Stimulated activated CD8-positive, alpha-beta memory T cell treated with anti-CD3 and anti-CD28 coated beads, Interleukin-2, amount 100 ng/mL, for 1 hour (primary cell): ENCODE measurements around the gene METTL1.
"Not testable (repeated sequence)": the region's sequence is repeated elsewhere in the genome, so short reads cannot be mapped to it uniquely, and the experiment has no call there.

Experiments used
- DNase-seq, 2 donors: peaks; one replicate each; pipeline ENCODE4 v3.0.0-alpha.2; 2020; ENCODE audit warnings: low read depth in 2 of 2

Gene METTL1

GRCh38 chr12:57724003-57724935 is 47.6 kb downstream of the METTL1 start:
- no peak for DNase-seq

DNA sequence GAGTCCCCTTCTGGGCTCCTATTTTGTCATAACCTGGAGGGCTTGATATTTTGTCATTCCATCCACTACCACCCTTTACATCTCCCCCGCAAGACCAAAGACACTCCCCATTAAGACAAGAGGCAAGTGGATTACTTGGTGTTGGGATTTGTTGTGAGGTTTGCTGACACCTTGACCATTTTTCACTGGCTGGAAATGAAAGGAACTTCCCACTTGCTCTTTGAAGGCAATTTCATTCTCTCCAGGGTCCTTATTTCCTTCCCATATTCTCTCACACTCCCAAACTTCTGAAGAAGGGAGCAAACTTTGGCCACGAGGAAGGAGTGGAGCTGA is 48.3 kb downstream of the METTL1 start:
- DNase-seq: no peak

DNA sequence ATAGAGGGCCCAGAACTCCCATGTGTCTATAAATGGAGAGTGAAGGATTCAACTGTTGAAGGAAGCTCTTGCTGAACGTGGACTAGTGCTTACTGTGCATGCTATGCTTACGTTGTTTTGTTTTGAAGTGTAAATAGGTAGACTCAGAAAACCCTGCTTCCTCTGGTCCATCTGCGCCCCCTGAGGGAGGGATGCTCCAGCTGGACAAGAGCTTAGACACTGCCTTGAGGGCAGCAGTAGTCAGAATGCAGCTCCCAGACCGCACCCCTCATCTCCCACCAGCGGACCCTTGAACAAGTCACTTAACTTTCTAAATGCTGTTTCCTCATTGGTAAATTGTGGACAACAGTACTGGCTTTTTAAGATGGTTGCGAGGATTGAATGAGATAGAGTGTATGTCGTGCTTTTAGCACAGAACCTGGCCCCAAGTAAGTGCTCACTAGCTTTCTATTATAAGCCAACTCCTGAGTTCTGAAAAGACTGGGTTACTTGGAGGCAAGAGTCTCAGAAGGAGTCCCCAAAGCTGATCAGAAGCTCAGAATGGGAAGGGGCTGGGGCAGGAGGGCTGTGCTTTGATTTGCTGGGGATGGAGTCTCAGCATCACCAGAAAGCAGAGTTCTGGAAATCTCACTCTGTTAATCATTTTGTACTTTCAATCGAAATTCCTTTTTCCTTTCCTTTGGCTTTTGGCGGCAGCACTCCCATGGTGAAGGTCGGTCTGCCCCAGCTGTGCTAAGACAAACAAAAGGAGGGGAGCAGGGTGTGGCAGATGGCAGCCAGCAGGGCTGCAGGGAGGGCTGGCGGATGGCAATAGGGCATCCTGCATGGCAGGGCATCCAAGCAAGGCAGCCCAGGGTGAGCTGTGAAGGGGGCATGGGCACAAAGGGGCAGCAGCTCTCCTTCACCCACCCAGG is 48.9 kb downstream of the METTL1 start:
- DNase-seq: no peak

- not testable (repeated sequence) for DNase-seq
These were observed 49.9 kb downstream of the METTL1 start for GRCh38 chr12:57721846-57722608.

DNA sequence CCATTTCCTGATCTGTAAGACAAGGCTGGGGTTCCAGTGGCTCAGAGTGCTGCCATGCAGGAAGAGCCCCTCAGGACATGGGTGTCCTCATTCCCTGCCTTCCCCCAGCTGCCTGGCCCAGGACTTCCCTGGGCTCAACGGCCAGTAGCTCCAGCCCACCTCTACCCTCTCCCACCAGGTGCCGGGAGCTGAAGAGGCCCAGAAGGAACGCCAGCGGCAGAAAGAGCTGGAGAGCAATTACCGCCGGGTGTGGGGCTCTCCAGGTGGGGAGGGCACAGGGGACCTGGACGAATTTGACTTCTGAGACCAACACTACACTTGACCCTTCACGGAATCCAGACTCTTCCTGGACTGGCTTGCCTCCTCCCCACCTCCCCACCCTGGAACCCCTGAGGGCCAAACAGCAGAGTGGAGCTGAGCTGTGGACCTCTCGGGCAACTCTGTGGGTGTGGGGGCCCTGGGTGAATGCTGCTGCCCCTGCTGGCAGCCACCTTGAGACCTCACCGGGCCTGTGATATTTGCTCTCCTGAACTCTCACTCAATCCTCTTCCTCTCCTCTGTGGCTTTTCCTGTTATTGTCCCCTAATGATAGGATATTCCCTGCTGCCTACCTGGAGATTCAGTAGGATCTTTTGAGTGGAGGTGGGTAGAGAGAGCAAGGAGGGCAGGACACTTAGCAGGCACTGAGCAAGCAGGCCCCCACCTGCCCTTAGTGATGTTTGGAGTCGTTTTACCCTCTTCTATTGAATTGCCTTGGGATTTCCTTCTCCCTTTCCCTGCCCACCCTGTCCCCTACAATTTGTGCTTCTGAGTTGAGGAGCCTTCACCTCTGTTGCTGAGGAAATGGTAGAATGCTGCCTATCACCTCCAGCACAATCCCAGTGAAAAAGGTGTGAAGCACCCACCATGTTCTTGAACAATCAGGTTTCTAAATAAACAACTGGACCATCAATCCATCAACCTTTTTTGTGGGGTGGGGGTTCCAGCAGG is 51.0 kb downstream of the METTL1 start:
- no peak for DNase-seq

GRCh38 chr12:57719777-57720605 is 51.9 kb downstream of the METTL1 start:
- DNase-seq: no peak

GRCh38 chr12:57718641-57719528 is 53.0 kb downstream of the METTL1 start:
- no peak for DNase-seq
